WTC11 (cell line): ENCODE measurements around the gene CYB561D2.

Experiments used
- CBFB ChIP-seq: sonication (generic); formaldehyde crosslinking; IDR thresholded peaks from 2 replicates; pipeline ENCODE4 v1.8.1; 2022; ENCODE audit warnings: mild to moderate bottlenecking, low read depth, missing genetic modification reagents
- NFATC4 ChIP-seq: fragments of 250-450 bp; sonication (Bioruptor Pico); IDR thresholded peaks from 2 replicates; pipeline ENCODE4 v1.9.0; 2021; ENCODE audit warnings: mild to moderate bottlenecking
- USF1 ChIP-seq: sonication (generic); formaldehyde crosslinking; IDR thresholded peaks from 2 replicates; pipeline ENCODE4 v1.8.0; 2022; ENCODE audit warnings: mild to moderate bottlenecking, missing genetic modification reagents
- ZNF263 ChIP-seq: sonication (generic); formaldehyde crosslinking; IDR thresholded peaks from 2 replicates; pipeline ENCODE4 v1.8.1; 2022; ENCODE audit warnings: low read depth, mild to moderate bottlenecking, moderate library complexity, missing genetic modification reagents
- TF ChIP-seq, protein P1 (sequence below): fragments of 200-600 bp; IDR thresholded peaks from 2 replicates; pipeline ENCODE4 v1.8.0; 2022; ENCODE audit warnings: antibody characterized with exemption

GRCh38 chr3:50370594-50370993 is 19.9 kb downstream of the CYB561D2 start:
- TF ChIP-seq, protein P1, sequence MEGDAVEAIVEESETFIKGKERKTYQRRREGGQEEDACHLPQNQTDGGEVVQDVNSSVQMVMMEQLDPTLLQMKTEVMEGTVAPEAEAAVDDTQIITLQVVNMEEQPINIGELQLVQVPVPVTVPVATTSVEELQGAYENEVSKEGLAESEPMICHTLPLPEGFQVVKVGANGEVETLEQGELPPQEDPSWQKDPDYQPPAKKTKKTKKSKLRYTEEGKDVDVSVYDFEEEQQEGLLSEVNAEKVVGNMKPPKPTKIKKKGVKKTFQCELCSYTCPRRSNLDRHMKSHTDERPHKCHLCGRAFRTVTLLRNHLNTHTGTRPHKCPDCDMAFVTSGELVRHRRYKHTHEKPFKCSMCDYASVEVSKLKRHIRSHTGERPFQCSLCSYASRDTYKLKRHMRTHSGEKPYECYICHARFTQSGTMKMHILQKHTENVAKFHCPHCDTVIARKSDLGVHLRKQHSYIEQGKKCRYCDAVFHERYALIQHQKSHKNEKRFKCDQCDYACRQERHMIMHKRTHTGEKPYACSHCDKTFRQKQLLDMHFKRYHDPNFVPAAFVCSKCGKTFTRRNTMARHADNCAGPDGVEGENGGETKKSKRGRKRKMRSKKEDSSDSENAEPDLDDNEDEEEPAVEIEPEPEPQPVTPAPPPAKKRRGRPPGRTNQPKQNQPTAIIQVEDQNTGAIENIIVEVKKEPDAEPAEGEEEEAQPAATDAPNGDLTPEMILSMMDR: no peak
- TF ChIP-seq NFATC4 (CRISPR knock-in tag) (no peak), CBFB (CRISPR knock-in tag) (no peak), USF1 (CRISPR knock-in tag) (no peak), ZNF263 (no peak)
